ENCODE data around the gene PRDM12.

Gene PRDM12

GRCh38 chr9:130713286-130713960 is 49.0 kb downstream of the PRDM12 start:
- no peak for DNase-seq (ENCODE audit: low spot score)
- TF ChIP-seq CTCF (IDR thresholded peaks at IDR 0.05; ENCODE audit: extremely low read depth, missing control alignments), result no peak

GRCh38 chr9:130714586-130715110 is 50.3 kb downstream of the PRDM12 start:
- no peak for TF ChIP-seq CTCF (IDR thresholded peaks at IDR 0.05; ENCODE audit: extremely low read depth, missing control alignments)
- DNase-seq (ENCODE audit: low spot score), result no peak

GRCh38 chr9:130715270-130715669 is 50.9 kb downstream of the PRDM12 start:
- no peak for TF ChIP-seq CTCF (IDR thresholded peaks at IDR 0.05; ENCODE audit: extremely low read depth, missing control alignments)
- DNase-seq (ENCODE audit: low spot score), result no peak

GRCh38 chr9:130718562-130718961 is 54.2 kb downstream of the PRDM12 start:
- no peak for TF ChIP-seq CTCF (IDR thresholded peaks at IDR 0.05; ENCODE audit: extremely low read depth, missing control alignments)
- no peak for DNase-seq (ENCODE audit: low spot score)

GRCh38 chr9:130720762-130721161 is 56.4 kb downstream of the PRDM12 start:
- DNase-seq (ENCODE audit: low spot score), result no peak
- TF ChIP-seq CTCF (IDR thresholded peaks at IDR 0.05; ENCODE audit: extremely low read depth, missing control alignments), result no peak

GRCh38 chr9:130728721-130729120 is 64.3 kb downstream of the PRDM12 start:
- TF ChIP-seq CTCF (IDR thresholded peaks at IDR 0.05; ENCODE audit: extremely low read depth, missing control alignments), result no peak
- no peak for DNase-seq (ENCODE audit: low spot score)

GRCh38 chr9:130729145-130729544 is 64.8 kb downstream of the PRDM12 start:
- TF ChIP-seq CTCF (IDR thresholded peaks at IDR 0.05; ENCODE audit: extremely low read depth, missing control alignments), result no peak
- DNase-seq (ENCODE audit: low spot score), result no peak
